WTC11 (cell line): ENCODE data around the gene WWOX. TPM values are rescaled to one million over a fixed set of nuclear protein-coding genes. Genes with fewer than 3 reads are reported as not detected.

Source experiments
- ATAC-seq: fragments of 200-7000 bp; cut with Tn5 transposase; 2 replicates; pipeline ENCODE4 v1.10.0; 2021; ENCODE audit warnings: mild to moderate bottlenecking, moderate library complexity
- CTCF ChIA-PET: fragments of 300-600 bp; sonication (Branson Sonifier 250); formaldehyde crosslinking; loops from one replicate; lab custom pipeline; 2021; ENCODE audit warnings: antibody characterized with exemption; lab: Charles Lee
- POLR2A ChIA-PET: fragments of 350-600 bp; sonication (Branson Sonifier 250); formaldehyde crosslinking; loops from one replicate; lab custom pipeline; 2021; ENCODE audit warnings: antibody characterized with exemption; lab: Charles Lee
- DNase-seq: peaks from one replicate; pipeline ENCODE4 v3.0.0; 2021; ENCODE audit warnings: low spot score
- H3K27ac Mint-ChIP-seq: 2 replicates; pipeline ENCODE4 v1.8.0; 2021; ENCODE audit warnings: mixed read lengths
- H3K27me3 Mint-ChIP-seq: 2 replicates; pipeline ENCODE4 v1.8.0; 2021; ENCODE audit warnings: low read depth, mild to moderate bottlenecking, moderate library complexity, mixed read lengths
- H3K36me3 Mint-ChIP-seq: 2 replicates; pipeline ENCODE4 v1.8.0; 2021; ENCODE audit warnings: mixed read lengths
- H3K4me1 Mint-ChIP-seq: 2 replicates; pipeline ENCODE4 v1.8.0; 2022; ENCODE audit warnings: mixed read lengths
- H3K4me3 Mint-ChIP-seq: 2 replicates; pipeline ENCODE4 v1.8.0; 2021; ENCODE audit warnings: mild to moderate bottlenecking, moderate library complexity, mixed read lengths
- H3K9me3 Mint-ChIP-seq: 2 replicates; pipeline ENCODE4 v1.8.0; 2021; ENCODE audit warnings: mixed read lengths
- CBFB ChIP-seq: sonication (generic); formaldehyde crosslinking; IDR thresholded peaks from 2 replicates; pipeline ENCODE4 v1.8.1; 2022; ENCODE audit warnings: mild to moderate bottlenecking, low read depth, missing genetic modification reagents
- EMX1 ChIP-seq: fragments of 250-450 bp; sonication (Bioruptor Pico); IDR thresholded peaks from 2 replicates; pipeline ENCODE4 v1.8.0; 2021; ENCODE audit warnings: mild to moderate bottlenecking
- FOXP1 ChIP-seq: sonication (generic); formaldehyde crosslinking; IDR thresholded peaks from 2 replicates; pipeline ENCODE4 v1.8.0; 2022; ENCODE audit warnings: missing genetic modification reagents, mild to moderate bottlenecking, moderate library complexity, borderline replicate concordance
- GABPB1 ChIP-seq: sonication (generic); formaldehyde crosslinking; IDR thresholded peaks from 2 replicates; pipeline ENCODE4 v1.8.1; 2023; ENCODE audit warnings: mild to moderate bottlenecking, missing genetic modification reagents
- GRHL2 ChIP-seq: fragments of 250-450 bp; sonication (Bioruptor Pico); IDR thresholded peaks from 2 replicates; pipeline ENCODE4 v1.8.0; 2022; ENCODE audit warnings: mild to moderate bottlenecking, moderate library complexity; ENCODE audit not compliant: insufficient replicate concordance, severe bottlenecking
- GTF2I ChIP-seq: fragments of 250-450 bp; sonication (Bioruptor Pico); conservative IDR thresholded peaks from 2 replicates; pipeline ENCODE4 v1.4.0; 2021; ENCODE audit warnings: mild to moderate bottlenecking
- IRF2 ChIP-seq: sonication (generic); formaldehyde crosslinking; IDR thresholded peaks from 2 replicates; pipeline ENCODE4 v1.8.0; 2022; ENCODE audit warnings: low read depth, missing genetic modification reagents, borderline replicate concordance
- JUN ChIP-seq: sonication (generic); formaldehyde crosslinking; IDR thresholded peaks from 2 replicates; pipeline ENCODE4 v1.8.0; 2023; ENCODE audit warnings: mild to moderate bottlenecking, missing genetic modification reagents
- KAT7 ChIP-seq: sonication (generic); formaldehyde crosslinking; IDR thresholded peaks from 2 replicates; pipeline ENCODE4 v1.8.1; 2023; ENCODE audit warnings: missing genetic modification reagents, mild to moderate bottlenecking, borderline replicate concordance
- NR3C1 ChIP-seq: sonication (generic); formaldehyde crosslinking; conservative IDR thresholded peaks from 2 replicates; pipeline ENCODE4 v1.8.1; 2023; ENCODE audit warnings: low read depth, mild to moderate bottlenecking, missing genetic modification reagents
- SOX15 ChIP-seq: fragments of 250-450 bp; sonication (Bioruptor Pico); IDR thresholded peaks from 2 replicates; pipeline ENCODE4 v1.9.0; 2021; ENCODE audit warnings: mild to moderate bottlenecking
- TCF7 ChIP-seq: sonication (generic); formaldehyde crosslinking; IDR thresholded peaks from 2 replicates; pipeline ENCODE4 v1.8.0; 2022; ENCODE audit warnings: mild to moderate bottlenecking, low read depth, missing genetic modification reagents, moderate library complexity
- TEAD4 ChIP-seq: sonication (generic); formaldehyde crosslinking; IDR thresholded peaks from 2 replicates; pipeline ENCODE4 v1.8.0; 2022; ENCODE audit warnings: mild to moderate bottlenecking, missing genetic modification reagents
- ZBTB21 ChIP-seq: sonication (generic); formaldehyde crosslinking; IDR thresholded peaks from 2 replicates; pipeline ENCODE4 v1.8.1; 2023; ENCODE audit warnings: mild to moderate bottlenecking, missing genetic modification reagents, borderline replicate concordance
- ZNF396 ChIP-seq: fragments of 250-450 bp; sonication (Bioruptor Pico); IDR thresholded peaks from 2 replicates; pipeline ENCODE4 v1.8.0; 2021; ENCODE audit warnings: mild to moderate bottlenecking, moderate library complexity, borderline replicate concordance
- total RNA-seq: library from RNA; stranded (reverse); gene quantifications from 3 replicates; pipeline ENCODE4 v1.2.3, GENCODE V29; 2021
- TF ChIP-seq, protein P1 (sequence below): sonication (generic); formaldehyde crosslinking; conservative IDR thresholded peaks from 2 replicates; pipeline ENCODE4 v1.8.1; 2022; ENCODE audit warnings: mild to moderate bottlenecking, missing genetic modification reagents
- TF ChIP-seq, protein P2 (sequence below): sonication (generic); formaldehyde crosslinking; IDR thresholded peaks from 2 replicates; pipeline ENCODE4 v1.8.1; 2023; ENCODE audit warnings: mild to moderate bottlenecking, missing genetic modification reagents
- TF ChIP-seq, protein P3 (sequence below): sonication (generic); formaldehyde crosslinking; IDR thresholded peaks from 2 replicates; pipeline ENCODE4 v1.8.1; 2023; ENCODE audit warnings: mild to moderate bottlenecking, missing genetic modification reagents, moderate library complexity
- TF ChIP-seq, protein P4 (sequence below): sonication (generic); formaldehyde crosslinking; IDR thresholded peaks from 2 replicates; pipeline ENCODE4 v1.8.0; 2022; ENCODE audit warnings: mild to moderate bottlenecking, missing genetic modification reagents
- TF ChIP-seq, protein P5 (sequence below): sonication (generic); formaldehyde crosslinking; IDR thresholded peaks from 2 replicates; pipeline ENCODE4 v1.8.0; 2022; ENCODE audit warnings: mild to moderate bottlenecking, missing genetic modification reagents
- TF ChIP-seq, protein P6 (sequence below): fragments of 250-450 bp; sonication (Bioruptor Pico); IDR thresholded peaks from 2 replicates; pipeline ENCODE4 v1.9.0; 2021; ENCODE audit warnings: moderate library complexity, mild to moderate bottlenecking, inconsistent platforms, borderline replicate concordance

The WWOX gene
- total RNA-seq, 1 experiment from 2014 or later, result 15.7 TPM

DNA sequence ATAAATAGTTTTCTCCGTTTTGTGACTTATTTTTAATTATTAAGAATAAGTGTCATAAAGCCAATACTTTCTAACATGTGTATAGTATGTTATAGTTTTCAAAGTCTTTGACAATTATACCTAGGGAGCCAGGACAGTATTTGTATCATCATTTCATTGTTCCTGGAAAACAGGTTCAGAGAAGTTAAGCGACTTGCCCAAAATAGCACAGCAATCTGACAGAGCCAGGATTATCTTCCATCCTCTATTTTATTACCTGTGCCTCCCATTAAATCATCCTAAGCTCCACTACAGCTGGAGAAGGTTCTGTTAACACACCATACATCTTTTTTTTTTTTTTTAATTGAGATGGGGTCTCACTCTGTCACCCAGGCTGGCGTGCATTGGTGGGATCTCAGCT lies 782.7 kb downstream of the WWOX start:
- no peaks in the 10 kb centered on the region for H3K9me3 Mint-ChIP-seq
- H3K36me3 Mint-ChIP-seq, result no peaks in the 10 kb centered on the region
- ATAC-seq, result no peak
- no peak overlapping the region for H3K27ac Mint-ChIP-seq
- TF ChIP-seq TCF7 (CRISPR knock-in tag) (no peak), GTF2I (CRISPR knock-in tag) (0 out of 2 replicates have a peak, but pooled peaks have one; percentile 29)
- TF ChIP-seq, all 79 proteins: peak for 1
- Mint-ChIP-seq H3K27me3 (no peaks in the 10 kb centered on the region), H3K4me1 (peaks cover 15% of the 10 kb centered on the region), H3K4me3 (no peak overlapping the region)
- POLR2A ChIA-PET, result no interaction called here
- CTCF ChIA-PET, result no interaction called here
- DNase-seq, result no peak

DNA sequence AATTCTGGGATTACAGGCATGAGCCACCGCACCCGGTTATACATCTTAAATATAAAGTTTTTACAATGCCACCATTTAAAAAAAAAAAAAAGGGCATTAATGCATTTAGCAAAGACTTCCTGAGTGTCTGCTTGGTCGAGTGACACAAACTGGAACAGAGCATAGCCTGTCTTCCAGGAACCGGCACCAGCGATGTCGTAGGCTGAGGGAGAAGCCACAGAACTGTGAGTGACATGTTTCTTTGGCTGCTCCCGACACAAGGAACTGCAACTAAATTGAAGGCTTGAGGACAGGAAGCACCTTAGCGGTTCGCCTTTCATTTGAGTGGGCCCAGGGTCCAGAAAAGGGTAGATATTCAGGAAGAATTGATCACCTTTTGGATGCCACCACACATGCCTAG lies 783.3 kb downstream of the WWOX start:
- no peak overlapping the region for H3K27ac Mint-ChIP-seq
- H3K4me1 Mint-ChIP-seq, result peaks cover 12% of the 10 kb centered on the region
- ChIA-PET CTCF (no interaction called here), POLR2A (no interaction called here)
- H3K9me3 Mint-ChIP-seq, result no peaks in the 10 kb centered on the region
- no peak for ATAC-seq
- TF ChIP-seq, protein P1, sequence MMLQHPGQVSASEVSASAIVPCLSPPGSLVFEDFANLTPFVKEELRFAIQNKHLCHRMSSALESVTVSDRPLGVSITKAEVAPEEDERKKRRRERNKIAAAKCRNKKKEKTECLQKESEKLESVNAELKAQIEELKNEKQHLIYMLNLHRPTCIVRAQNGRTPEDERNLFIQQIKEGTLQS (CRISPR knock-in tag), result no peak
- TF ChIP-seq IRF2 (no peak), KAT7 (no peak), NR3C1 (CRISPR knock-in tag) (no peak), GRHL2 (no peak), TEAD4 (CRISPR knock-in tag) (no peak), GABPB1 (CRISPR knock-in tag) (no peak), CBFB (no peak), EMX1 (CRISPR knock-in tag) (no peak), SOX15 (CRISPR knock-in tag) (no peak), ZNF396 (CRISPR knock-in tag) (no peak), ZBTB21 (no peak)
- TF ChIP-seq, protein P2, sequence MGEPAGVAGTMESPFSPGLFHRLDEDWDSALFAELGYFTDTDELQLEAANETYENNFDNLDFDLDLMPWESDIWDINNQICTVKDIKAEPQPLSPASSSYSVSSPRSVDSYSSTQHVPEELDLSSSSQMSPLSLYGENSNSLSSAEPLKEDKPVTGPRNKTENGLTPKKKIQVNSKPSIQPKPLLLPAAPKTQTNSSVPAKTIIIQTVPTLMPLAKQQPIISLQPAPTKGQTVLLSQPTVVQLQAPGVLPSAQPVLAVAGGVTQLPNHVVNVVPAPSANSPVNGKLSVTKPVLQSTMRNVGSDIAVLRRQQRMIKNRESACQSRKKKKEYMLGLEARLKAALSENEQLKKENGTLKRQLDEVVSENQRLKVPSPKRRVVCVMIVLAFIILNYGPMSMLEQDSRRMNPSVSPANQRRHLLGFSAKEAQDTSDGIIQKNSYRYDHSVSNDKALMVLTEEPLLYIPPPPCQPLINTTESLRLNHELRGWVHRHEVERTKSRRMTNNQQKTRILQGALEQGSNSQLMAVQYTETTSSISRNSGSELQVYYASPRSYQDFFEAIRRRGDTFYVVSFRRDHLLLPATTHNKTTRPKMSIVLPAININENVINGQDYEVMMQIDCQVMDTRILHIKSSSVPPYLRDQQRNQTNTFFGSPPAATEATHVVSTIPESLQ, result no peak
- TF ChIP-seq, protein P3, sequence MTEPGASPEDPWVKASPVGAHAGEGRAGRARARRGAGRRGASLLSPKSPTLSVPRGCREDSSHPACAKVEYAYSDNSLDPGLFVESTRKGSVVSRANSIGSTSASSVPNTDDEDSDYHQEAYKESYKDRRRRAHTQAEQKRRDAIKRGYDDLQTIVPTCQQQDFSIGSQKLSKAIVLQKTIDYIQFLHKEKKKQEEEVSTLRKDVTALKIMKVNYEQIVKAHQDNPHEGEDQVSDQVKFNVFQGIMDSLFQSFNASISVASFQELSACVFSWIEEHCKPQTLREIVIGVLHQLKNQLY (CRISPR knock-in tag), result no peak
- TF ChIP-seq, protein P4, sequence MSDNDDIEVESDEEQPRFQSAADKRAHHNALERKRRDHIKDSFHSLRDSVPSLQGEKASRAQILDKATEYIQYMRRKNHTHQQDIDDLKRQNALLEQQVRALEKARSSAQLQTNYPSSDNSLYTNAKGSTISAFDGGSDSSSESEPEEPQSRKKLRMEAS (CRISPR knock-in tag), result no peak
- DNase-seq, result no peak
- H3K27me3 Mint-ChIP-seq, result no peaks in the 10 kb centered on the region
- H3K36me3 Mint-ChIP-seq, result no peaks in the 10 kb centered on the region
- no peak overlapping the region for H3K4me3 Mint-ChIP-seq

DNA sequence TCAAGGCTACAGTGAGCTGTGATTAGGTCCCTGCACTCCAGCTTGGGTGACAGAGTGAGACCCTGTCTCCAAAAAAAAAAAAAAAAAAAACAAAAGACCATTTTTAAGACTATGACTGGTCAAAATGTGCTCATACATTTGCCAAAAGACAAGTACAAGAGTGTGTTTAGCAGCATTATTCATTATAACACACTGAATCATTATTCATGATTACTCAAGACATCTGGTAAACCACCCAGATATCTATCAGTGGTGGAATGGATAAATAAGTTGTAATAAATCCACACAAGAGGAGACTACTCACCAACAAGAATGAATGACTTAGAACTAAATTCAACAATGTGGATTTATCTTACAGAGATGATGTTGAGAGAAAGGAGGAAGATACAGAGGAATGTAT lies 784.8 kb downstream of the WWOX start:
- POLR2A ChIA-PET, result interaction anchor here (0.6 kb wide), 1 partner anchor 164 kb away, joined by 4 read pairs; no protein-coding TSS in a partner anchor
- Mint-ChIP-seq H3K4me1 (peaks cover 19% of the 10 kb centered on the region), H3K27me3 (no peaks in the 10 kb centered on the region), H3K27ac (no peak overlapping the region), H3K4me3 (no peak overlapping the region), H3K9me3 (no peaks in the 10 kb centered on the region)
- CTCF ChIA-PET, result no interaction called here
- DNase-seq, result no peak
- TF ChIP-seq ZBTB21 (no peak), FOXP1 (CRISPR knock-in tag) (no peak), JUN (CRISPR knock-in tag) (no peak)
- TF ChIP-seq, protein P5, sequence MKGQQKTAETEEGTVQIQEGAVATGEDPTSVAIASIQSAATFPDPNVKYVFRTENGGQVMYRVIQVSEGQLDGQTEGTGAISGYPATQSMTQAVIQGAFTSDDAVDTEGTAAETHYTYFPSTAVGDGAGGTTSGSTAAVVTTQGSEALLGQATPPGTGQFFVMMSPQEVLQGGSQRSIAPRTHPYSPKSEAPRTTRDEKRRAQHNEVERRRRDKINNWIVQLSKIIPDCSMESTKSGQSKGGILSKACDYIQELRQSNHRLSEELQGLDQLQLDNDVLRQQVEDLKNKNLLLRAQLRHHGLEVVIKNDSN (CRISPR knock-in tag), result no peak
- TF ChIP-seq, protein P6, sequence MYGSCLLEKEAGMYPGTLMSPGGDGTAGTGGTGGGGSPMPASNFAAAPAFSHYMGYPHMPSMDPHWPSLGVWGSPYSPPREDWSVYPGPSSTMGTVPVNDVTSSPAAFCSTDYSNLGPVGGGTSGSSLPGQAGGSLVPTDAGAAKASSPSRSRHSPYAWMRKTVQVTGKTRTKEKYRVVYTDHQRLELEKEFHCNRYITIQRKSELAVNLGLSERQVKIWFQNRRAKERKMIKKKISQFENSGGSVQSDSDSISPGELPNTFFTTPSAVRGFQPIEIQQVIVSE, result no peak
- TF ChIP-seq, protein P3 (CRISPR knock-in tag), result no peak
- TF ChIP-seq, all 79 proteins: peak for 0
- no peaks in the 10 kb centered on the region for H3K36me3 Mint-ChIP-seq
- ATAC-seq, result no peak
